ENCODE results near the gene SHROOM1.

The SHROOM1 gene

DNA sequence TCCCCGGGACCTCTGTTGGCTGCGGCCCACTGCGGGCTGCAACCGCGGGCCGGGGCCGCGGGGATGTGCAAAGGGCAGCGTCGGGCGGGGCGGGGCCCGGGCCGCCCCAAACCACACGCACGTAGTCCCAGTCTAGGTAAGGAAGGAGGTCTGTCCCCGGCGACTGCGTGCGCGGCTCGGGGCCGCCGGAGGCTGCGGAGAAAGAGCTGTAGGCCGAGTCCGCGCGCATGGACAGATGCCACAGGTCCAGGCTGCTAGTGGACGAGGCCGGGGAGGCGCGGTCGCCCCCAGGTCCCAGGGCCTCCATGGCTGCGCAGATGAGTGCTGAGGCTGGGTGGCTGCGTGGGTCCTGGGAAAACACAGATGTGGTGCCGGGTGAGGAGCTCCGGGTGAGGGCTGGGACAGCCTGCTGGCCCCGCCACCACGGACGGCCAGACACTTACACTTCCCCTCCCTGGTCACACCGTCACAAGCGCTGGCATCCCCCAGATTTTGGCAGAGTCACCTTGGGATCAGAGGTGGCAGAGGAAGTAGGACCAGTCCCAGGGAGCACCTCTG is 4.5 kb downstream of the SHROOM1 start:
- Histone ChIP-seq H3K27me3 (replicated peaks; ENCODE audit: control insufficient read depth, insufficient read depth, low read length, poor library complexity, severe bottlenecking) (peaks cover 29% of the 10 kb centered on the region), H3K27ac (ENCODE audit: insufficient read depth, low read length, poor library complexity, severe bottlenecking) (no peak overlapping the region), H3K4me3 (ENCODE audit: insufficient read depth, low read depth, low read length, poor library complexity, severe bottlenecking) (peak overlapping the region; percentile 49), H3K36me3 (ENCODE audit: control insufficient read depth, insufficient read depth, low read length) (no peaks in the 10 kb centered on the region), H3K9me3 (ENCODE audit: control insufficient read depth, low read length) (no peaks in the 10 kb centered on the region), H3K4me1 (ENCODE audit: control insufficient read depth, insufficient read depth, low read length, poor library complexity, severe bottlenecking) (peaks cover 10% of the 10 kb centered on the region)
- no peak for DNase-seq

DNA sequence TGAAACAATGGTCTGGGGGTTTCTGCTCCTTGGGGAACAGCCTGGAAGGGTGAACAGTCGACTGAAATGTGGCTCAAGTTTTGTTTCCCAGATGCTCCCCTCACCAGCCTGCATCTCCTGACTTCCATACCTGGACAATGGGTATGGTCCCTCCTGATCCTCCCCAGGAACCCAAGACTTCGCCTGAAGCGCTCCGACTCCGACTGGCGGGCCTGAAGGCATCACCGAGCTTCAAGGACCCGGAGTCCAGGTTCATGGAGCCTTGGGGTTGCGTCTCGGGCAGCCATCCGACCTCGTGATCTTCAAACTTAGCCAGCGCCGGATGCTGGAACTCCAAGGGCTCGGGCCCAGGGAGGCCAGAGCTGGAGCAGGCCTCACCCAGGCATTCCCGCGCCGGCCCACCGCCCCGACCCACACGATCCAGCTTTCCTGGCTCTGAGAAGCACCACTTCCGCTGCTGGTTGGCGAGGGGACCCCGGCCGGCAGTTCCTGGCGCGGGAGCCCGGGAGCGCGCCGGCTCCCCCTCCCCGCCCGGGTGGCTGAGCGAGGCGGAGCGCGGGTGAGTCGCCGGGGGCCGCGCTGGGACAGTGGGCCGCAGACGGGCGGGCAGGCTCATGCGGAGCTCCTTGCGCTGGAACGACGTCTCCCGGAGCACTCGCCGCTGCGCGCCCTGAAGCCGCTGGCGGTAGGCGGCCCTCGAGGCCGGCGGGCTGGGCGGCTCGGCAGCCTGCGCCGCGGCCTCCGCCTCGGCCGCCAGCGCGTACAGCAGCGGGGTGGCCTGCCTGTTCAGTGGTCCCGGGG is 5.2 kb downstream of the SHROOM1 start:
- H3K9me3 ChIP-seq (ENCODE audit: control insufficient read depth, low read length): no peaks in the 10 kb centered on the region
- H3K4me3 ChIP-seq (ENCODE audit: insufficient read depth, low read depth, low read length, poor library complexity, severe bottlenecking): peak overlapping the region; percentile 49
- H3K36me3 ChIP-seq (ENCODE audit: control insufficient read depth, insufficient read depth, low read length): no peaks in the 10 kb centered on the region
- DNase-seq: no peak
- H3K27ac ChIP-seq (ENCODE audit: insufficient read depth, low read length, poor library complexity, severe bottlenecking): no peak overlapping the region
- H3K27me3 ChIP-seq (replicated peaks; ENCODE audit: control insufficient read depth, insufficient read depth, low read length, poor library complexity, severe bottlenecking): peaks cover 29% of the 10 kb centered on the region
- peaks cover 7% of the 10 kb centered on the region for H3K4me1 ChIP-seq (ENCODE audit: control insufficient read depth, insufficient read depth, low read length, poor library complexity, severe bottlenecking)

- Histone ChIP-seq H3K27ac (ENCODE audit: insufficient read depth, low read length, poor library complexity, severe bottlenecking) (no peak overlapping the region), H3K36me3 (ENCODE audit: control insufficient read depth, insufficient read depth, low read length) (no peaks in the 10 kb centered on the region), H3K4me1 (ENCODE audit: control insufficient read depth, insufficient read depth, low read length, poor library complexity, severe bottlenecking) (peaks cover 6% of the 10 kb centered on the region), H3K9me3 (ENCODE audit: control insufficient read depth, low read length) (no peaks in the 10 kb centered on the region), H3K27me3 (replicated peaks; ENCODE audit: control insufficient read depth, insufficient read depth, low read length, poor library complexity, severe bottlenecking) (peaks cover 31% of the 10 kb centered on the region), H3K4me3 (ENCODE audit: insufficient read depth, low read depth, low read length, poor library complexity, severe bottlenecking) (no peak overlapping the region)
- no peak for DNase-seq
These were observed 6.0 kb downstream of the SHROOM1 start for GRCh38 chr5:132824426-132824825.

DNA sequence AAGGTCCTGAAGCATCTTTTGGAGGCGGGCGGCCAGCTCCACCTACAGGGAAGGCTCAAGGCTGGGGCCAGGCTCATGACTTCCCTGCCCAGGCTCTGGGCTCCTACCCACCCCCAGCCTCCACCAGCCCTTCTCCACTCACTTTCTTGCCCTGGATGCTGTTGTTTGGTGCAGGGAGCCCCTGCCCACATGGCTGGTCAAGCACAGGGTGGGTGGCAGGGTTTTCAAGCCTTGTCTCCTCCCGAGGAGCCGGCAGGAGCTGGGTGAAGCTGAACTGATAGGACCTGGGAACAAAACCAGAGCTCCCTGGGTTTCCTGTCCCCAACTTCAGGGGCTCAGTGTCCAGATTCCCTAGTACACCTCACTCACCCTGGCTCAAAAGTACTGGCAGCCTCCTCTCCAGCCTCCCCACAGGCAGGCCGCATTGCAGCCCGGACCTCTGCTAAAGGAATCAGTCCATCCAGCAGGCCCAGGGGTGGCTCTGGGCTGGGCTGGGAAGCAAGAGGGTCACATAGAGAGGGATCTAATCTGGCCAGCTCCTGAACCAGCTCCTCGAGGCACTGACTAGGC is 6.9 kb downstream of the SHROOM1 start:
- peaks cover 30% of the 10 kb centered on the region for H3K27me3 ChIP-seq (replicated peaks; ENCODE audit: control insufficient read depth, insufficient read depth, low read length, poor library complexity, severe bottlenecking)
- DNase-seq: no peak
- H3K9me3 ChIP-seq (ENCODE audit: control insufficient read depth, low read length): no peaks in the 10 kb centered on the region
- H3K4me3 ChIP-seq (ENCODE audit: insufficient read depth, low read depth, low read length, poor library complexity, severe bottlenecking): no peak overlapping the region
- peaks cover 6% of the 10 kb centered on the region for H3K4me1 ChIP-seq (ENCODE audit: control insufficient read depth, insufficient read depth, low read length, poor library complexity, severe bottlenecking)
- H3K27ac ChIP-seq (ENCODE audit: insufficient read depth, low read length, poor library complexity, severe bottlenecking): no peak overlapping the region
- no peaks in the 10 kb centered on the region for H3K36me3 ChIP-seq (ENCODE audit: control insufficient read depth, insufficient read depth, low read length)

DNA sequence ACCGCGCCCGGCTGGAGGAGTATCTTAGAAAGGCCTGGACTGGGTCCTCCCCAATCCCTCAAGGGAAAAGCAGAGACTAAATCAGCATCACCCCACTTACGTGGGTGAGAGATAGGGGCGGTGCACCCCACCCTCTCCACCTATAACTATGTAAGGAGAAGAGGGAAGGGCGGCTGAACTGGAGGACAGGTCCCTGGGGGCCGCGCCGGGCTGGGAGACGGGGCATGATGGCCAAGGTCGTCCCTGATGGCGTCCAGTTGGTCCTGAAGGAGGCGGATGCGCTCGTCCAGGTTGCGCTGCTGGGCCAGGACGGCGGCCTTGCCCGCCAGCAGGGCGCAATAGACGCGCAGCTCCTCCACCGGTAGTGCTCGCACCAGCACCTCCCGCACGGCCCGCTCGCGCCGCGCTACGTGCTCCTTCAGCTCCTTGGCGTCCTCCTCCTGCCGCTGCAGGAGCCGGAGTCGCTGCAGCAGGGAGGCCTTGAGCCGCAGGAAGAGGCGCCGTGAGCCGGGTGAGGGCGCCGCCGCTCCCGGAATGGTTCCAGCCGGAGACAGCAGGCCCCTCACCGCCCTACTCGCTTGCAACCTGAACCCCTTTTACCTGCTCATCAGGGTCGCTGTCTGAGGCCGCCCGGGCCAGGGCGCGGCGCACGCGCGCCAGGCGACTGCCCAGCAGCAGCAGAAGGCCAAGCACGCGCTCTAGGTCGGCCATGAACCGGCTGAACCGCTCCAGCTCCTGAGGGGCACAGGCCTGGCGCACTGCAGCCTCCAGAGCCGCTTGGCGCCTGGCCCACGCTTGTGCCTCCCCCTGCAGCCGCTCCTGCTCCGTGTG is 7.6 kb downstream of the SHROOM1 start:
- DNase-seq: no peak
- Histone ChIP-seq H3K4me1 (ENCODE audit: control insufficient read depth, insufficient read depth, low read length, poor library complexity, severe bottlenecking) (peaks cover 6% of the 10 kb centered on the region), H3K36me3 (ENCODE audit: control insufficient read depth, insufficient read depth, low read length) (no peaks in the 10 kb centered on the region), H3K4me3 (ENCODE audit: insufficient read depth, low read depth, low read length, poor library complexity, severe bottlenecking) (no peak overlapping the region), H3K27ac (ENCODE audit: insufficient read depth, low read length, poor library complexity, severe bottlenecking) (no peak overlapping the region), H3K27me3 (replicated peaks; ENCODE audit: control insufficient read depth, insufficient read depth, low read length, poor library complexity, severe bottlenecking) (peaks cover 30% of the 10 kb centered on the region), H3K9me3 (ENCODE audit: control insufficient read depth, low read length) (no peaks in the 10 kb centered on the region)

- no peak for DNase-seq
- Histone ChIP-seq H3K36me3 (ENCODE audit: control insufficient read depth, insufficient read depth, low read length) (no peaks in the 10 kb centered on the region), H3K27ac (ENCODE audit: insufficient read depth, low read length, poor library complexity, severe bottlenecking) (no peak overlapping the region), H3K4me1 (ENCODE audit: control insufficient read depth, insufficient read depth, low read length, poor library complexity, severe bottlenecking) (peaks cover 6% of the 10 kb centered on the region), H3K4me3 (ENCODE audit: insufficient read depth, low read depth, low read length, poor library complexity, severe bottlenecking) (no peak overlapping the region), H3K27me3 (replicated peaks; ENCODE audit: control insufficient read depth, insufficient read depth, low read length, poor library complexity, severe bottlenecking) (peaks cover 26% of the 10 kb centered on the region), H3K9me3 (ENCODE audit: control insufficient read depth, low read length) (no peaks in the 10 kb centered on the region)
These were observed 8.7 kb downstream of the SHROOM1 start for GRCh38 chr5:132821791-132822190.

GRCh38 chr5:132821350-132821749 is 9.1 kb downstream of the SHROOM1 start:
- no peak for DNase-seq
- Histone ChIP-seq H3K4me1 (ENCODE audit: control insufficient read depth, insufficient read depth, low read length, poor library complexity, severe bottlenecking) (peaks cover 6% of the 10 kb centered on the region), H3K9me3 (ENCODE audit: control insufficient read depth, low read length) (no peaks in the 10 kb centered on the region), H3K27me3 (replicated peaks; ENCODE audit: control insufficient read depth, insufficient read depth, low read length, poor library complexity, severe bottlenecking) (peaks cover 21% of the 10 kb centered on the region), H3K36me3 (ENCODE audit: control insufficient read depth, insufficient read depth, low read length) (no peaks in the 10 kb centered on the region), H3K4me3 (ENCODE audit: insufficient read depth, low read depth, low read length, poor library complexity, severe bottlenecking) (no peak overlapping the region), H3K27ac (ENCODE audit: insufficient read depth, low read length, poor library complexity, severe bottlenecking) (no peak overlapping the region)

DNA sequence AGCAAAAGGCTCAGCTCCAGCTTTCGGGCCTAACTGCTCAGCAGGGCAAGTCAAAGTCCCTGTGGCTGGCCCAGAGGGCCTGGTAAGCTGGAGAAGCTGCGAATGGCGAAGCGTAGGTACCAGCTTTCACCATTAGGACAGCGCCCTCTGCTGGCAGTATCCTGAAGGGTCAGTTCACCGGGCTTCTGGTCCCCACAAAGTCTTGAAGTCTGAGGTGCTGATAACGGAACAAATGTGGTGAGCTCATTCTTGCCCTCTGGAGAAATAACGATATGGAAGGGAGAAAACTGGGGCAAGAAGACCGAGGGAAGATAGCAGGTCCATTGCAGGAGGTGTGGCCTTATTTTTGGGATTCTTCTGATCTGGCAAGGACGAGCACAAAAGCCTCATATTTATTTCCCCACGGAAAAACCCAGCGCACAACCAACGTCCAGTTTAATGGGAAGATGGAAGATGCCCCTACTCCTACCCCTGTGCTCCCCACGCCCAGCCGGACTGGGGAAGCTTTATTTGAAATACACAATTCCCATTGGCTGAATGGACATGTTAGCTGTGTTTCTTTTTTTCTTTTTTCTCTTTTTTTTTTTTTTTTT is 10.2 kb downstream of the SHROOM1 start:
- H3K9me3 ChIP-seq (ENCODE audit: control insufficient read depth, low read length): no peaks in the 10 kb centered on the region
- peaks cover 4% of the 10 kb centered on the region for H3K4me1 ChIP-seq (ENCODE audit: control insufficient read depth, insufficient read depth, low read length, poor library complexity, severe bottlenecking)
- H3K27me3 ChIP-seq (replicated peaks; ENCODE audit: control insufficient read depth, insufficient read depth, low read length, poor library complexity, severe bottlenecking): peaks cover 12% of the 10 kb centered on the region
- no peaks in the 10 kb centered on the region for H3K36me3 ChIP-seq (ENCODE audit: control insufficient read depth, insufficient read depth, low read length)
- peak overlapping the region; percentile 32 for H3K4me3 ChIP-seq (ENCODE audit: insufficient read depth, low read depth, low read length, poor library complexity, severe bottlenecking)
- H3K27ac ChIP-seq (ENCODE audit: insufficient read depth, low read length, poor library complexity, severe bottlenecking): no peak overlapping the region
- peak; percentile 60 to 82 (median 71) for DNase-seq

DNA sequence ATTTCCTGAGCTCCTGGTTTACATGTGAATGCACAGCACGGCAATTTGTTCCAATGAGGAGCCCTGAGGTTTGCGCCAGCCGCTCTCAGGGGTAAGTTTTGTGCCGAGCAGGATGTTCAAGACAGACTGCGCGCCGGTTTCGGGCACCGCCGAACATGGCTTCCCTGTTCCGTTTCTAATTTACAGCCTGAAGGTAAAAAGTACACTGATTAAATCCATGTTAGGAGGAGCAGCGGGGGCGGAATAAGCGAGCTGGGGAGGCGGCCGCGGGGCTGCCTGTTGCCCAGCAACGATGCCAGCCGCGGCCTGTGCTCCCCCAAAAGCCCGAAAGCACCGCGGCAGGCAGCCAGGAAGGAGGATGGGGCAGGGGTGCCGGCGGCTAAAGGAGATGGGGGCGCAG is 11.0 kb downstream of the SHROOM1 start:
- Histone ChIP-seq H3K4me3 (ENCODE audit: insufficient read depth, low read depth, low read length, poor library complexity, severe bottlenecking) (peak overlapping the region; percentile 32), H3K27me3 (replicated peaks; ENCODE audit: control insufficient read depth, insufficient read depth, low read length, poor library complexity, severe bottlenecking) (peaks cover 9% of the 10 kb centered on the region), H3K27ac (ENCODE audit: insufficient read depth, low read length, poor library complexity, severe bottlenecking) (no peak overlapping the region), H3K9me3 (ENCODE audit: control insufficient read depth, low read length) (no peaks in the 10 kb centered on the region), H3K36me3 (ENCODE audit: control insufficient read depth, insufficient read depth, low read length) (no peaks in the 10 kb centered on the region), H3K4me1 (ENCODE audit: control insufficient read depth, insufficient read depth, low read length, poor library complexity, severe bottlenecking) (peaks cover 3% of the 10 kb centered on the region)
- no peak for DNase-seq

All from effector memory CD4-positive, alpha-beta T cell (primary cell).